Vagina (tissue), 2 donors: ENCODE data around the gene ADAMTS6.

ENCODE experiments used
- CTCF ChIP-seq, 3 experiments: fragments of 450-650 bp in 2 of 3; fragments of 200-600 bp in 1 of 3; sonication (generic) in 1 of 3; IDR thresholded peaks; one replicate each; pipeline ENCODE4 v1.5.1; 2017 to 2019; ENCODE audit warnings: antibody characterized with exemption in 3 of 3, mild to moderate bottlenecking in 2 of 3, moderate library complexity in 2 of 3
- POLR2A ChIP-seq, 2 donors: fragments of 450-650 bp; IDR thresholded peaks; one replicate each; pipeline ENCODE4 v1.6.1; 2017; ENCODE audit warnings: antibody characterized with exemption in 2 of 2, mild to moderate bottlenecking in 2 of 2, moderate library complexity in 2 of 2
- POLR2AphosphoS5 ChIP-seq, 2 donors: sonication (generic); formaldehyde crosslinking; IDR thresholded peaks; one replicate each; pipeline ENCODE4 v1.9.0; 2017; ENCODE audit warnings: antibody characterized with exemption in 2 of 2, mild to moderate bottlenecking in 2 of 2, low read depth in 1 of 2; ENCODE audit not compliant: insufficient read depth in 1 of 2

- no peak for TF ChIP-seq CTCF (IDR thresholded peaks at IDR 0.05)
- TF ChIP-seq POLR2AphosphoS5 (IDR thresholded peaks at IDR 0.05; ENCODE audit: insufficient read depth in 1 of 2, low read depth in 1 of 2) = no peak
- no peak for TF ChIP-seq POLR2A (IDR thresholded peaks at IDR 0.05)
Observed at GRCh38 chr5:65390208-65390607, 91.5 kb downstream of the ADAMTS6 start.
